Activated CD8-positive, alpha-beta T cell treated with anti-CD3 and anti-CD28 coated beads for 36 hours (primary cell): ENCODE data around the gene CCND2. TPM values are rescaled to one million over a fixed set of nuclear protein-coding genes. Genes with fewer than 3 reads are reported as not detected.

Source experiments
- ATAC-seq: fragments of 200-7000 bp; cut with Tn5 transposase; one replicate; pipeline ENCODE4 v1.10.0; 2021; ENCODE audit warnings: mild to moderate bottlenecking, moderate library complexity
- CTCF ChIA-PET: fragments of 350-600 bp; sonication (Branson Sonifier 250); formaldehyde crosslinking; loops from one replicate; lab custom pipeline; 2021; ENCODE audit warnings: antibody characterized with exemption; lab: Charles Lee
- POLR2A ChIA-PET: fragments of 350-600 bp; sonication (Branson Sonifier 250); formaldehyde crosslinking; loops from one replicate; lab custom pipeline; 2021; ENCODE audit warnings: antibody characterized with exemption; lab: Charles Lee
- DNase-seq: peaks from one replicate; pipeline ENCODE4 v3.0.0-alpha.2; 2020
- H3K27ac Mint-ChIP-seq: one replicate; pipeline ENCODE4 v1.8.0; 2021; ENCODE audit warnings: mild to moderate bottlenecking, mixed read lengths
- H3K27me3 Mint-ChIP-seq: one replicate; pipeline ENCODE4 v1.8.0; 2021; ENCODE audit warnings: mixed read lengths
- H3K36me3 Mint-ChIP-seq: one replicate; pipeline ENCODE4 v1.8.0; 2021; ENCODE audit warnings: low read depth, mixed read lengths
- H3K4me1 Mint-ChIP-seq: one replicate; pipeline ENCODE4 v1.8.0; 2021; ENCODE audit warnings: low read depth, mixed read lengths
- H3K4me3 Mint-ChIP-seq: one replicate; pipeline ENCODE4 v1.8.0; 2021; ENCODE audit warnings: mild to moderate bottlenecking, moderate library complexity, mixed read lengths
- H3K9me3 Mint-ChIP-seq: one replicate; pipeline ENCODE4 v1.8.0; 2021; ENCODE audit warnings: mixed read lengths
- intact Hi-C: fragments of 100-400 bp; cut with micrococcal nuclease; formaldehyde crosslinking; loops from one replicate; pipeline ENCODE4 v1.10.0; 2022
- total RNA-seq, 2 experiments: library from RNA; stranded (reverse); gene quantifications; one replicate each; pipeline ENCODE4 v1.2.3, GENCODE V29; 2021
- TF ChIP-seq, protein P1 (sequence below): fragments of 200-600 bp; IDR thresholded peaks from one replicate; pipeline ENCODE4 v1.8.0; 2022; ENCODE audit warnings: antibody characterized with exemption, mild to moderate bottlenecking

The CCND2 gene
- total RNA-seq, 2 experiments from 2014 or later: 617 to 639 TPM

DNA sequence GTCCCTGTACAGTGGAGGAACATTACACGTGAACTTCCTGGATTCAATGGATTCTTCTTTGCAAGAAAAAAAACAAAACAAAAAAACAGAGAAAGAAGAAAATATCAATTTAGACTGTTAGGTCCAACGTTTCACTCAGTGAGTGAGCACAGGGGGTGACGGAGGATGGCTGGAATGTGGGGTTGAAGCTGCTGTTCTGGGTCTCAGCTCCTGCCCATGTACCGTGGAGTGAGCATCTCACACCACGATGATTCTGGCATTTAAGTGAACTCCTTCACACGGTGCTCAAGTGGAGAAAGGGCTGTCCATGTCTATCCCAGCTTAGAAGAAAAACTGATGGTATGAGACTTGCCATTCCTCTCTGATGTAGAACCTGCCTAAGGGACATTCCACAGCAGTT lies 23.2 kb downstream of the CCND2 start:
- CTCF ChIA-PET: interaction anchor here (0.6 to 7.8 kb wide), 3 partner anchors 19 to 411 kb away, joined by 3 to 53 read pairs (median 3); no protein-coding TSS in a partner anchor

DNA sequence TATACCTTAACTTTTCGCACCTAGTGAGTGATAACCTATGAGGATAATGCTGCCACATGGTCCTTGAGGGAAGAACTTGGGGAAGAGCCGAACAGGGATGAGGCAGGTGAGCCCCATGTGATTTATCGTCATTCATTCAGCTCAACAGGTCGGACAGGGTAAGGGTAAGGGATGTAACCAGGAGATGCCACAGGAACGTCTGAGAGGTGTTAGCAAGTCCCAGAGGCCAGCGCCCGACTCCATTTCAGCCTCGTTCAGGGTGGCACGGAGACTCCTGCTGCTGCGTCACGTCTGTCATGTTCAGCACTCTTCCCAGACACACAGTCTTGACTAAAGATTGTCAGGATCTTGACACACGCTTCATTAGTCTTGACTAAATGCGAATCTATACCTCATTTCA lies 24.1 kb downstream of the CCND2 start:
- ChIA-PET POLR2A (interaction anchor here (0.9 to 2.3 kb wide), 7 partner anchors 10 to 352 kb away, joined by 3 to 7 read pairs (median 4); no protein-coding TSS in a partner anchor), CTCF (interaction anchor here (0.9 to 7.8 kb wide), 3 partner anchors 11 to 412 kb away, joined by 3 to 53 read pairs (median 4); no protein-coding TSS in a partner anchor)
- intact Hi-C loops: no loop called here
- TF ChIP-seq, protein P1, sequence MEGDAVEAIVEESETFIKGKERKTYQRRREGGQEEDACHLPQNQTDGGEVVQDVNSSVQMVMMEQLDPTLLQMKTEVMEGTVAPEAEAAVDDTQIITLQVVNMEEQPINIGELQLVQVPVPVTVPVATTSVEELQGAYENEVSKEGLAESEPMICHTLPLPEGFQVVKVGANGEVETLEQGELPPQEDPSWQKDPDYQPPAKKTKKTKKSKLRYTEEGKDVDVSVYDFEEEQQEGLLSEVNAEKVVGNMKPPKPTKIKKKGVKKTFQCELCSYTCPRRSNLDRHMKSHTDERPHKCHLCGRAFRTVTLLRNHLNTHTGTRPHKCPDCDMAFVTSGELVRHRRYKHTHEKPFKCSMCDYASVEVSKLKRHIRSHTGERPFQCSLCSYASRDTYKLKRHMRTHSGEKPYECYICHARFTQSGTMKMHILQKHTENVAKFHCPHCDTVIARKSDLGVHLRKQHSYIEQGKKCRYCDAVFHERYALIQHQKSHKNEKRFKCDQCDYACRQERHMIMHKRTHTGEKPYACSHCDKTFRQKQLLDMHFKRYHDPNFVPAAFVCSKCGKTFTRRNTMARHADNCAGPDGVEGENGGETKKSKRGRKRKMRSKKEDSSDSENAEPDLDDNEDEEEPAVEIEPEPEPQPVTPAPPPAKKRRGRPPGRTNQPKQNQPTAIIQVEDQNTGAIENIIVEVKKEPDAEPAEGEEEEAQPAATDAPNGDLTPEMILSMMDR: no peak
- Mint-ChIP-seq H3K36me3 (peaks cover 91% of the 10 kb centered on the region), H3K9me3 (no peaks in the 10 kb centered on the region), H3K27ac (peak overlapping the region; percentile 42), H3K4me1 (peaks cover 48% of the 10 kb centered on the region), H3K4me3 (no peak overlapping the region), H3K27me3 (no peaks in the 10 kb centered on the region)
- no peak for DNase-seq
- ATAC-seq: no peak

More for the DNA sequence above, 23.2 kb downstream of the CCND2 start:
- Mint-ChIP-seq H3K27ac (peak overlapping the region; percentile 71), H3K9me3 (no peaks in the 10 kb centered on the region), H3K4me3 (no peak overlapping the region), H3K36me3 (peaks cover 90% of the 10 kb centered on the region), H3K4me1 (peaks cover 51% of the 10 kb centered on the region), H3K27me3 (no peaks in the 10 kb centered on the region)
- intact Hi-C loops: no loop called here
- TF ChIP-seq, protein P1: no peak
- DNase-seq: no peak
- ATAC-seq: no peak
- POLR2A ChIA-PET: interaction anchor here (0.7 to 8.8 kb wide), 5 partner anchors 8 to 391 kb away, joined by 3 to 69 read pairs (median 5); no protein-coding TSS in a partner anchor

GRCh38 chr12:4300883-4301282 lies 27.3 kb downstream of the CCND2 start:
- Mint-ChIP-seq H3K4me1 (peaks cover 22% of the 10 kb centered on the region), H3K9me3 (no peaks in the 10 kb centered on the region), H3K27ac (no peak overlapping the region), H3K27me3 (no peaks in the 10 kb centered on the region), H3K4me3 (no peak overlapping the region), H3K36me3 (peaks cover 93% of the 10 kb centered on the region)
- intact Hi-C loops: no loop called here
- TF ChIP-seq, protein P1: no peak
- POLR2A ChIA-PET: interaction anchor here (2.5 kb wide), 1 partner anchor 12 kb away, joined by 11 read pairs; no protein-coding TSS in a partner anchor
- ATAC-seq (no peak), DNase-seq (no peak)
- CTCF ChIA-PET: interaction anchor here (3.7 kb wide), 1 partner anchor 416 kb away, joined by 12 read pairs; no protein-coding TSS in a partner anchor

GRCh38 chr12:4301932-4302501 lies 28.5 kb downstream of the CCND2 start:
- POLR2A ChIA-PET: interaction anchor here (1.0 to 6.5 kb wide), 2 partner anchors 9 to 10 kb away, joined by 4 to 69 read pairs; no protein-coding TSS in a partner anchor
- CTCF ChIA-PET: interaction anchor here (3.7 kb wide), 1 partner anchor 417 kb away, joined by 12 read pairs; no protein-coding TSS in a partner anchor

More at GRCh38 chr12:4301932-4302501, 28.5 kb downstream of the CCND2 start:
- intact Hi-C loops: no loop called here
- Mint-ChIP-seq H3K27me3 (no peaks in the 10 kb centered on the region), H3K27ac (peak overlapping the region; percentile 76), H3K4me3 (no peak overlapping the region), H3K36me3 (peaks cover 89% of the 10 kb centered on the region), H3K4me1 (peaks cover 19% of the 10 kb centered on the region), H3K9me3 (no peaks in the 10 kb centered on the region)
- TF ChIP-seq, protein P1: no peak
- DNase-seq (no peak), ATAC-seq (no peak)
